ENCODE data around the gene TTLL9.
A peak's percentile ranks its signal among the peaks of the same experiment; 100 is the strongest.

GRCh38 chr20:31833130-31833930 lies 37.1 kb upstream of the TTLL9 start:
- peak; percentile 60 to 82 (median 75) for TF ChIP-seq CTCF (IDR thresholded peaks at IDR 0.05)
- no peak for TF ChIP-seq POLR2A (IDR thresholded peaks at IDR 0.05)
- no peak for TF ChIP-seq POLR2AphosphoS5 (IDR thresholded peaks at IDR 0.05)

Measured in upper lobe of left lung (tissue), 4 donors.